Prostate gland (tissue), 2 donors: ENCODE measurements around the gene MYO16. TPM values are rescaled to one million over a fixed set of nuclear protein-coding genes. Genes with fewer than 3 reads are reported as not detected.

Experiments
- DNase-seq: peaks from one replicate; pipeline ENCODE4 v3.0.0-alpha.2; 2019; ENCODE audit warnings: low spot score
- H3K27ac ChIP-seq, 2 donors: fragments of 200-600 bp; sonication (generic); 2 replicates each; pipeline ENCODE4 v1.5.1; 2017 to 2019
- H3K27me3 ChIP-seq: fragments of 200-600 bp; sonication (generic); replicated peaks from 2 replicates; pipeline ENCODE4 v1.5.1; 2019; ENCODE audit not compliant: insufficient read depth
- H3K36me3 ChIP-seq, 2 donors: fragments of 200-600 bp; sonication (generic); 1 replicate in 1 of 2; 2 replicates in 1 of 2; pipeline versions ENCODE4 v1.5.1 to v1.8.1; 2017 to 2019
- H3K4me1 ChIP-seq: fragments of 200-600 bp; sonication (generic); replicated peaks from 2 replicates; pipeline ENCODE4 v1.5.1; 2019
- H3K4me3 ChIP-seq, 2 donors: fragments of 200-600 bp; sonication (generic); 2 replicates each; pipeline ENCODE4 v1.5.1; 2017 to 2019
- H3K9me3 ChIP-seq: fragments of 200-600 bp; sonication (generic); 2 replicates; pipeline ENCODE4 v1.5.1; 2017
- POLR2A ChIP-seq: fragments of 450-650 bp; IDR thresholded peaks from one replicate; pipeline ENCODE4 v1.6.1; 2016; ENCODE audit warnings: antibody characterized with exemption, mild to moderate bottlenecking
- POLR2AphosphoS5 ChIP-seq: sonication (generic); formaldehyde crosslinking; IDR thresholded peaks from one replicate; pipeline ENCODE4 v1.6.1; 2017; ENCODE audit warnings: antibody characterized with exemption
- WGBS: methylation state at CpG from one replicate; pipeline ENCODE4 v1.1.5; 2018; 5-methylcytosine and 5-hydroxymethylcytosine counted together
- intact Hi-C: fragments of 100-400 bp; cut with DNase I; formaldehyde crosslinking; loops from one replicate; pipeline ENCODE4 v1.14.2; 2022
- total RNA-seq, 2 donors: library from RNA; depleted of rRNA; stranded (reverse); fragments of >200 nt; gene quantifications; one replicate each; pipeline ENCODE4 v1.1.0, GENCODE V29; 2016
- TF ChIP-seq, protein P1 (sequence below), 4 experiments: fragments of 200-600 bp in 2 of 4; fragments of 450-650 bp in 2 of 4; sonication (generic) in 2 of 4; IDR thresholded peaks; 1 replicate in 3 of 4; 2 replicates in 1 of 4; pipeline ENCODE4 v1.5.1; 2016 to 2019; ENCODE audit warnings: antibody characterized with exemption in 4 of 4, mild to moderate bottlenecking in 2 of 4, moderate library complexity in 2 of 4

Gene MYO16
- total RNA-seq, 2 donors from 2014 or later, result 0.14 to 0.85 TPM

DNA sequence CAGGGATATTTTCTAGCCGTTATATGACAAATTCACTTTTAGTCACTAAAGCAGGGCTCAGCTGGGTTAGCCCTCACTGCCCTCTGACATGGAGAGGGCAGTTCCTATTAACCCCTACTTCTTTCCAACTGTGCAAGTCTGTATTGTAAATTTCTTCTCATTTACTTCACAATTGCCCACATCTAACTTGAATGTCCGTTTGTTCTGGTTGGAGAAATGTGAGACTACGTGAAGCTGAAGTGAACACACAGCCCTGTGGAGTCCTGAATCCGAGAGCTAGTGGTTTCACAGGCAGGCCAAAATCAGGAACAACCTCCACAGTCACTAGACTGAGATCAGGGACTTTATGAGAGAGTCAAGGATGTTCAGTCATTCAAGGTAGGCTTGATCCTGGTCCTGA is 4.4 kb upstream of the MYO16 start:
- no peak for DNase-seq
- WGBS, result 84% methylated on average over 4 of the region's 4 CpGs
- no peak overlapping the region for H3K4me3 ChIP-seq
- intact Hi-C loops, result no loop called here
- H3K4me1 ChIP-seq, result no peaks in the 10 kb centered on the region
- no peaks in the 10 kb centered on the region for H3K27me3 ChIP-seq
- no peak overlapping the region for H3K27ac ChIP-seq
- H3K36me3 ChIP-seq, result no peaks in the 10 kb centered on the region
- TF ChIP-seq POLR2AphosphoS5, result no peak
- TF ChIP-seq, protein P1, sequence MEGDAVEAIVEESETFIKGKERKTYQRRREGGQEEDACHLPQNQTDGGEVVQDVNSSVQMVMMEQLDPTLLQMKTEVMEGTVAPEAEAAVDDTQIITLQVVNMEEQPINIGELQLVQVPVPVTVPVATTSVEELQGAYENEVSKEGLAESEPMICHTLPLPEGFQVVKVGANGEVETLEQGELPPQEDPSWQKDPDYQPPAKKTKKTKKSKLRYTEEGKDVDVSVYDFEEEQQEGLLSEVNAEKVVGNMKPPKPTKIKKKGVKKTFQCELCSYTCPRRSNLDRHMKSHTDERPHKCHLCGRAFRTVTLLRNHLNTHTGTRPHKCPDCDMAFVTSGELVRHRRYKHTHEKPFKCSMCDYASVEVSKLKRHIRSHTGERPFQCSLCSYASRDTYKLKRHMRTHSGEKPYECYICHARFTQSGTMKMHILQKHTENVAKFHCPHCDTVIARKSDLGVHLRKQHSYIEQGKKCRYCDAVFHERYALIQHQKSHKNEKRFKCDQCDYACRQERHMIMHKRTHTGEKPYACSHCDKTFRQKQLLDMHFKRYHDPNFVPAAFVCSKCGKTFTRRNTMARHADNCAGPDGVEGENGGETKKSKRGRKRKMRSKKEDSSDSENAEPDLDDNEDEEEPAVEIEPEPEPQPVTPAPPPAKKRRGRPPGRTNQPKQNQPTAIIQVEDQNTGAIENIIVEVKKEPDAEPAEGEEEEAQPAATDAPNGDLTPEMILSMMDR (IDR thresholded peaks at IDR 0.05), result no peak
- no peak for TF ChIP-seq POLR2A
- no peaks in the 10 kb centered on the region for H3K9me3 ChIP-seq

DNA sequence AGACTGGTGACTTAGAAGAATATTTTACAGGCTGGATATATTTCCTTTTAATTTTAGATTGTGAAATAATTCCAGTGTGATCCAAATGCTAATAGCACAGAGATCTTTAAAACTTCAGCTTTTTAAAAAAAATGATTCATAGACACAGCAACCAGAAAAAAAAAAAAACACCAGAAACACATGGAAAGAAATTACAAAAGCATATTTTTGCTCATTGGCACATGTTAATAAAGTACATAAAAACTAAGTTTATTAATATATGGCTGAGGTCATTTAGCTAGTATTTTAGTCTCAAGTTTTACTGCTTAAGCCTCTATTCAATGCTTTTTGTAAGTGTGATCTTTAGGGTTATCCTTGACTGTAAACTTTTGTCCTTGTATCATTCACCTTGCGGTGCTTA is 577 bp downstream of the MYO16 start:
- Histone ChIP-seq H3K36me3 (no peaks in the 10 kb centered on the region), H3K27ac (no peak overlapping the region), H3K4me3 (no peak overlapping the region), H3K4me1 (no peaks in the 10 kb centered on the region), H3K9me3 (no peaks in the 10 kb centered on the region), H3K27me3 (no peaks in the 10 kb centered on the region)
- intact Hi-C loops, result no loop called here
- DNase-seq, result no peak
- WGBS, result 90% methylated on average over 1 of the region's 1 CpG
- no peak for TF ChIP-seq POLR2AphosphoS5
- no peak for TF ChIP-seq POLR2A
- TF ChIP-seq, protein P1 (IDR thresholded peaks at IDR 0.05), result no peak

DNA sequence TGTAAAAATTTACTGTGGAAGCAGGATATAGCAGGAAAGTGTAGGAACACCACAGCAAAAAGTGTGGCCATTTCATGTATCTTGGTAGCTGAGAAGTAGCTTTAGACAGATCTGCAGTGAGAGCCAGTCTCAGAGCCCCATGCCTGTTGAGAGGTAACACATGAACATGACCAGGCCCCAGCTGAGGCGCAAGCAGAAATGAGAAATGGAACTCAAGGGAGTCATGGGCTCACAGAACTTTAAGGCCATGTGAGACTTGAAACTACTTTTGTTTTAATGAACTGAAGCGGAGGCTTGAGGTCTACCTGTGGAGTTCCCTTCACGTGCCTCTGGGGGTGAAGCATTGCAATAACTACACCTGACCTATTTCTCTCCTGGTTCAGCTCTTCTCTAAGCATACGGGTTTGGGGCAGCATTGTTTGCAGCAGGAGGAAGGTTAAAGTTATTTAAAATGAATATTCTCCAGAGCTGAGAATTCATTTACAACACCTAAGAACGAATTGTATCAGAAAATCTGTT is 3.3 kb downstream of the MYO16 start:
- no peaks in the 10 kb centered on the region for H3K36me3 ChIP-seq
- intact Hi-C loops, result no loop called here
- TF ChIP-seq POLR2A (no peak), POLR2AphosphoS5 (no peak)
- TF ChIP-seq, protein P1 (IDR thresholded peaks at IDR 0.05), result no peak
- 67% methylated on average over 5 of the region's 5 CpGs for WGBS
- no peaks in the 10 kb centered on the region for H3K4me1 ChIP-seq
- no peak for DNase-seq
- H3K9me3 ChIP-seq, result no peaks in the 10 kb centered on the region
- no peak overlapping the region for H3K4me3 ChIP-seq
- no peaks in the 10 kb centered on the region for H3K27me3 ChIP-seq
- no peak overlapping the region for H3K27ac ChIP-seq

DNA sequence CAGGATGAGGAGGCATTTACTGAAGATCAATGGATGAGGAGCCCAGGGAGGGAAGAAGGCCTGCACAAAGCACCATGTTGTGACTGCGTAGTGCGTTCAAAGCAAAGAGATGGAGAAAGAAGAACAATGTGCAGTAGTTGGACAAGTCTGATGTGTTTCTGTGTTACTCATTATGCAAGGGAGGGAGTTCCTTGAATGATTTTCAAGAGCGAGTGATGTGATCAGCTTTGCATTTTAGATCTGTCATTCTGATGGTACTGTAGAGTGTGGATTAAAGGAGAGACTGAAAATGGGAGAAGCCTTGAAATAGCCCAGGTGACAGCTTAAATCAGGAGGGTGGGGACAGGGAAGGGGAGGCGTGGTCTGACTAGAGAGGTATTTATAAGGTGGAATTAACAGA is 9.5 kb downstream of the MYO16 start:
- H3K27ac ChIP-seq, result no peak overlapping the region
- no peaks in the 10 kb centered on the region for H3K4me1 ChIP-seq
- DNase-seq, result no peak
- H3K9me3 ChIP-seq, result no peaks in the 10 kb centered on the region
- no peak overlapping the region for H3K4me3 ChIP-seq
- 90% methylated on average over 4 of the region's 4 CpGs for WGBS
- intact Hi-C loops, result no loop called here
- TF ChIP-seq POLR2A, result no peak
- TF ChIP-seq, protein P1 (IDR thresholded peaks at IDR 0.05), result no peak
- TF ChIP-seq POLR2AphosphoS5, result no peak
- no peaks in the 10 kb centered on the region for H3K36me3 ChIP-seq
- H3K27me3 ChIP-seq, result no peaks in the 10 kb centered on the region

DNA sequence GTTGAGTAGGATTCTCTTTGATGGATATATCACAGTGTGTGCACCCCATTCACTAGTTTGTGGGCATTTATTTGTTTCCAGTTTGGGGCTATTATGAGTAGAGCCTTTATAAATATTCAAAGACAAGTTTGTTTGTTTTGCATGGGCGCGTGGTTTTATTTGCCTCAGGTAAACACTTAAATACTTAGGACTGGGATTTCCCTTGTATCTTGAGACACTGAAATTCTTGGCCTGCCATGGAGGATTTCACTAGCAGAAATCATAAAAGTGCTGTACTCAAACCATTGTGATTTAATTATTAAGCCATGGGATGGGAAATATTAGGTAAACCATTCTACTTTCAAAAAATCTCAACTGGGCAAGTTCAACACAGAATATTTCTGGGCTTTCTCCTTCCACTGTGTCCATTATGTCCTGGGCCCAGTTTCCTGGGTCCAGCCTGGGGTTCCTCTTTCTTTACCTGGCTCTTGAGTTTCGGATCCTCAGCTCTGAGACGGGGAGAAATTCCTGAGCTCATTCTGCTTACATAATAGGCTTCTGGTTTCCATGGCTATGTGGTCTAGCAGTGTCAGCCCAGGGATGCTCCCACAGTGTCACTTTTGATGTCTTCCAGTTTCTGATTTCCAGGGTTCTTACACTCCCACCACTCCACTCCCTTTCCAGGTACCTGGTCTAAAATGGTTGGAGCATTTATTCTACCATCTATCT is 14.4 kb downstream of the MYO16 start:
- TF ChIP-seq, protein P1 (IDR thresholded peaks at IDR 0.05), result no peak
- TF ChIP-seq POLR2A (no peak), POLR2AphosphoS5 (no peak)
- Histone ChIP-seq H3K27ac (no peak overlapping the region), H3K9me3 (no peaks in the 10 kb centered on the region), H3K4me3 (no peak overlapping the region), H3K4me1 (no peaks in the 10 kb centered on the region), H3K36me3 (no peaks in the 10 kb centered on the region), H3K27me3 (no peaks in the 10 kb centered on the region)
- intact Hi-C loops, result no loop called here
- no peak for DNase-seq
- 57% methylated on average over 4 of the region's 4 CpGs for WGBS
